ENCODE results near the gene LCN6.

DNA sequence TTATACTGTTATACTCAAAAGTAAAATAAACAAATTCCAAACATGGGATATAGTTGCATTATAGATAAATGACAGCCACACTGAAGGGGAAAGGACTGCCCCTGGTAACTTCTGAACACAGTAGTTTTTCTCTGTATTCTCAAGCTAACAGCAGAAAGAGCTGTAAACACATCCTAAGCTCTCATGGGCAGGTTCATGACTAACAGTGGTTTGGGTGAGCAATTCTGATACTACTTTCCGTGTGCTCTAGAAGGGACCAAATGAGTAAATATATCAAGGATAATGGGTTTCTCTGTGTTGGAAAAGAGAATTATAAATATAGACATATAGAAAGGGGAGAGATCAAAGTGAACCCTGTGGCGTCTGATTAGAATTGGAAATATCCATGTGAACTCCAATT, 2.2 kb upstream of the LCN6 start:
- TF ChIP-seq ARNT (IDR thresholded peaks at IDR 0.05) = no peak
- no peak for TF ChIP-seq SUZ12 (IDR thresholded peaks at IDR 0.05)
- TF ChIP-seq ZNF384 (IDR thresholded peaks at IDR 0.05) = no peak
